Endothelial cell of umbilical vein (primary cell): ENCODE results near the gene ELANE. TPM values are rescaled to one million over a fixed set of nuclear protein-coding genes. Genes with fewer than 3 reads are reported as not detected.

ENCODE experiments used
- BruUV-seq: library from RNA; stranded (reverse); fragments of 400-500 nt; replicated peaks from 2 replicates; lab custom pipeline; 2021; lab: Mats Ljungman, UMichigan
- CTCF ChIA-PET: fragments of 300-600, 350-600 bp; sonication (Branson Sonifier 250); formaldehyde crosslinking; loops from one replicate; lab custom pipeline; 2021; ENCODE audit warnings: antibody characterized with exemption, inconsistent platforms; lab: Charles Lee
- POLR2A ChIA-PET: fragments of 300-600, 350-600 bp; sonication (Branson Sonifier 250); formaldehyde crosslinking; loops from one replicate; lab custom pipeline; 2021; ENCODE audit warnings: antibody characterized with exemption, inconsistent platforms; lab: Charles Lee
- DNase-seq: peaks from one replicate; pipeline ENCODE4 v3.0.0-alpha.2; 2011; ENCODE audit warnings: low read depth, low spot score
- FAIRE-seq: peaks from 2 replicates; lab custom pipeline; 2011; peaks lifted over from hg19 to GRCh38; lab: Jason Lieb, UNC
- H2AFZ ChIP-seq: 2 replicates; pipeline ENCODE4 v1.6.0; 2012; ENCODE audit warnings: low read depth, low read length, control low read depth, inconsistent platforms
- H3K27ac ChIP-seq: 2 replicates; pipeline ENCODE4 v1.5.1; 2011; ENCODE audit warnings: low read depth, mild to moderate bottlenecking, control low read depth, low read length, moderate library complexity; ENCODE audit not compliant: insufficient read depth
- H3K27me3 ChIP-seq, 2 experiments: 2 replicates each; pipeline versions ENCODE4 v1.6.0 to v1.6.1; 2011; ENCODE audit warnings: low read length in 2 of 2, mixed read lengths in 1 of 2; ENCODE audit not compliant: control insufficient read depth in 2 of 2, insufficient read depth in 2 of 2
- H3K36me3 ChIP-seq, 2 experiments: 2 replicates in 1 of 2; 3 replicates in 1 of 2; pipeline ENCODE4 v1.5.1; 2011; ENCODE audit warnings: low read length in 2 of 2, mild to moderate bottlenecking in 1 of 2, moderate library complexity in 1 of 2; ENCODE audit not compliant: control insufficient read depth in 2 of 2, insufficient read depth in 2 of 2; ENCODE audit errors: extremely low read depth in 1 of 2
- H3K4me1 ChIP-seq: 3 replicates; pipeline ENCODE4 v1.5.1; 2011; ENCODE audit warnings: mild to moderate bottlenecking, low read length; ENCODE audit not compliant: control insufficient read depth, insufficient read depth; ENCODE audit errors: extremely low read depth
- H3K4me2 ChIP-seq: 2 replicates; pipeline ENCODE4 v1.6.1; 2011; ENCODE audit warnings: low read length, control low read depth, mixed read lengths; ENCODE audit not compliant: insufficient read depth
- H3K4me3 ChIP-seq, 3 experiments: fragments of 200-600 bp in 1 of 3; sonication (generic), shearing (Covaris generic) in 1 of 3; replicated peaks in 1 of 3; 2 replicates each; pipeline ENCODE4 v1.5.1; 2011 to 2016; ENCODE audit warnings: control low read depth in 3 of 3, low read length in 3 of 3, mild to moderate bottlenecking in 2 of 3, inconsistent platforms in 1 of 3, low read depth in 1 of 3, moderate library complexity in 1 of 3; ENCODE audit not compliant: insufficient read depth in 1 of 3
- H3K79me2 ChIP-seq: 2 replicates; pipeline ENCODE4 v1.6.0; 2012; ENCODE audit warnings: low read length, inconsistent platforms; ENCODE audit not compliant: control insufficient read depth, insufficient read depth
- H3K9ac ChIP-seq: replicated peaks from 2 replicates; pipeline ENCODE3; 2011; ENCODE audit warnings: low read length, control low read depth; ENCODE audit not compliant: insufficient read depth; ENCODE audit errors: extremely low read depth
- H3K9me1 ChIP-seq: replicated peaks from 3 replicates; pipeline ENCODE4 v1.6.0; 2011; ENCODE audit warnings: mild to moderate bottlenecking, low read length; ENCODE audit not compliant: control insufficient read depth, insufficient read depth; ENCODE audit errors: extremely low read depth
- H3K9me3 ChIP-seq: replicated peaks from 2 replicates; pipeline ENCODE4 v1.5.1; 2012; ENCODE audit warnings: low read length, inconsistent platforms; ENCODE audit not compliant: control insufficient read depth, insufficient read depth
- H4K20me1 ChIP-seq: replicated peaks from 2 replicates; pipeline ENCODE3; 2011; ENCODE audit warnings: mild to moderate bottlenecking, low read length; ENCODE audit not compliant: control insufficient read depth, insufficient read depth; ENCODE audit errors: extremely low read depth
- CTCF ChIP-seq, 2 donors: IDR thresholded peaks; 1 replicate in 1 of 2; 2 replicates in 1 of 2; pipeline ENCODE4 v1.5.1; 2011; ENCODE audit warnings: low read length in 2 of 2, mild to moderate bottlenecking in 2 of 2, moderate library complexity in 2 of 2, control low read depth in 1 of 2, inconsistent platforms in 1 of 2, low read depth in 1 of 2; ENCODE audit not compliant: insufficient read depth in 1 of 2; ENCODE audit errors: extremely low read depth in 1 of 2
- EZH2 ChIP-seq: IDR thresholded peaks from 2 replicates; pipeline ENCODE4 v1.6.1; 2012; ENCODE audit warnings: borderline replicate concordance, low read depth, mild to moderate bottlenecking, moderate library complexity, low read length, inconsistent platforms; ENCODE audit not compliant: severe bottlenecking
- FOS ChIP-seq: IDR thresholded peaks from 2 replicates; pipeline ENCODE4 v1.6.1; 2011; ENCODE audit warnings: mild to moderate bottlenecking, low read length, moderate library complexity, borderline replicate concordance; ENCODE audit not compliant: insufficient read depth
- GATA2 ChIP-seq: IDR thresholded peaks from 2 replicates; pipeline ENCODE4 v1.7.0; 2011; ENCODE audit warnings: low read depth, mild to moderate bottlenecking, moderate library complexity, mixed read lengths, low read length; ENCODE audit not compliant: insufficient read length, insufficient read depth
- JUN ChIP-seq: IDR thresholded peaks from 2 replicates; pipeline ENCODE4 v1.6.1; 2011; ENCODE audit warnings: borderline replicate concordance, low read depth; ENCODE audit not compliant: insufficient read length, insufficient read depth
- MAX ChIP-seq: IDR thresholded peaks from 2 replicates; pipeline ENCODE4 v1.6.1; 2011; ENCODE audit not compliant: insufficient read depth, insufficient read length
- MYC ChIP-seq: IDR thresholded peaks from one replicate; pipeline ENCODE4 v1.6.1; 2011; ENCODE audit warnings: mild to moderate bottlenecking, low read depth, low read length
- POLR2A ChIP-seq: IDR thresholded peaks from 2 replicates; pipeline ENCODE4 v1.6.1; 2012; ENCODE audit warnings: low read depth, mild to moderate bottlenecking, control low read depth, low read length
- POLR2AphosphoS5 ChIP-seq: IDR thresholded peaks from 2 replicates; pipeline ENCODE4 v1.6.1; 2012; ENCODE audit warnings: low read depth, mild to moderate bottlenecking, control low read depth, low read length, moderate library complexity; ENCODE audit not compliant: insufficient read depth
- dilution Hi-C: fragments of 300-500 bp; cut with MboI; formaldehyde crosslinking; loops from one replicate; pipeline ENCODE4 v1.15.0; 2019; ENCODE audit warnings: low sequenced_read_pairs; ENCODE audit not compliant: extremely low pct_ligation_motif_present
- intact Hi-C: fragments of 100-400 bp; cut with micrococcal nuclease; formaldehyde crosslinking; loops from one replicate; pipeline ENCODE4 v1.10.0; 2022
- polyA plus RNA-seq, 4 experiments: library from polyadenylated mRNA; depleted of rRNA in 3 of 4; stranded (reverse) in 3 of 4; unstranded in 1 of 4; fragments of >200 nt; gene quantifications; 2 replicates each; pipeline versions ENCODE4 v1.2.1 to v1.2.3, GENCODE V29; 2011 to 2012; ENCODE audit warnings: missing spikeins in 1 of 4
- total RNA-seq: library from RNA; stranded (reverse); gene quantifications from 2 replicates; pipeline ENCODE4 v1.2.3, GENCODE V29; 2021

Gene ELANE
- total and polyA plus RNA-seq, 2 donors (not counting 3 experiments of a cell fraction or from before 2014, with no cell fraction given): not detected

- intact Hi-C loops: no loop called here
- H3K9me3 ChIP-seq: no peaks in the 10 kb centered on the region
- no peaks in the 10 kb centered on the region for H3K9me1 ChIP-seq
- no peak overlapping the region for H3K9ac ChIP-seq
- H2AFZ ChIP-seq: no peak overlapping the region
- DNase-seq: no peak
- FAIRE-seq: no peak
- no peaks in the 10 kb centered on the region for H3K27me3 ChIP-seq
- H3K79me2 ChIP-seq: peaks cover 98% of the 10 kb centered on the region
- ChIA-PET POLR2A (no interaction called here), CTCF (interaction anchor here (1.0 to 5.5 kb wide), 2 partner anchors 34 to 60 kb away, joined by 4 to 32 read pairs; no protein-coding TSS in a partner anchor)
- H3K4me3 ChIP-seq: no peak overlapping the region
- H4K20me1 ChIP-seq: no peaks in the 10 kb centered on the region
- H3K27ac ChIP-seq: no peak overlapping the region
- peaks cover 35% of the 10 kb centered on the region for H3K4me1 ChIP-seq
- H3K36me3 ChIP-seq: peaks cover 55 to 70% of the 10 kb centered on the region in 2 experiments
- dilution Hi-C loops: no loop called here
- H3K4me2 ChIP-seq: no peak overlapping the region
- BruUV-seq: no TSS peak
- TF ChIP-seq MYC (no peak), EZH2 (no peak), CTCF (IDR thresholded peaks at IDR 0.05; ENCODE audit: extremely low read depth in 1 of 2, insufficient read depth in 1 of 2, low read depth in 1 of 2, low read length in 2 of 2) (no peak), MAX (no peak), JUN (no peak), GATA2 (no peak), POLR2AphosphoS5 (no peak), POLR2A (no peak), FOS (no peak)
Observed at GRCh38 chr19:803686-804418, 48.3 kb upstream of the ELANE start.
